Spleen (tissue), 7 donors: ENCODE data around the gene PTPRG.

Experiments used
- POLR2A ChIP-seq, 3 donors: fragments of 450-650 bp; IDR thresholded peaks; one replicate each; pipeline ENCODE4 v1.5.1; 2017; ENCODE audit warnings: antibody characterized with exemption in 3 of 3, mild to moderate bottlenecking in 1 of 3
- POLR2AphosphoS5 ChIP-seq, 3 donors: sonication (generic); formaldehyde crosslinking; IDR thresholded peaks; one replicate each; pipeline ENCODE4 v1.5.1; 2017; ENCODE audit warnings: antibody characterized with exemption in 3 of 3
- TF ChIP-seq, protein P1 (sequence below), 11 experiments: fragments of 200-600 bp in 7 of 11; fragments of 450-650 bp in 4 of 11; sonication (generic) in 4 of 11; IDR thresholded peaks in 8 of 11; conservative IDR thresholded peaks in 3 of 11; 1 replicate in 7 of 11; 2 replicates in 4 of 11; pipeline versions ENCODE4 v1.4.0 to v1.8.0; 2016 to 2021; ENCODE audit warnings: antibody characterized with exemption in 11 of 11, inconsistent platforms in 4 of 11, mild to moderate bottlenecking in 1 of 11
- donor health status: DM: no; HTN: no; CAD: no; lungs with moderate emphysema.
- donor health status: DM: no; HTN: no; CAD: no.
- donor health status: DM: no; HTN: no; CAD: no.

DNA sequence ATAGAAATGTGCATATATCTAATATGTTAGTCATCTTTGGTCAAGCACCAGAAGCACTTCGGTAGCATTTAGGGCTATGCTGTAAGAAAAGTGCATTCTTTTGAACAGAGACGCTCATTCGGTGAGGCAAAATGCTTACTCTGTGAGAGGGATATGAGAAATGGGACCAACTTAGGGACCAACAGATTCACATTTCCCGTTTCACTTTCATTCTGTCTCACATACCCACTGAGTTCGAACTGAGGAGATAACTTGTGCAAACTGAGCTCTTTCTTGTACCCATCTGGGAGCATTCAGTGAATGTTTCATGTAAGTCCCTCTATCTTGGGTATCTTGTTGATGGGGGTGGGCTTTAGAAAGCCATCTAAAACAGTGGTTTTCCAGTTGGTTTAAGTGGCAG lies 676.6 kb downstream of the PTPRG start:
- TF ChIP-seq, protein P1, sequence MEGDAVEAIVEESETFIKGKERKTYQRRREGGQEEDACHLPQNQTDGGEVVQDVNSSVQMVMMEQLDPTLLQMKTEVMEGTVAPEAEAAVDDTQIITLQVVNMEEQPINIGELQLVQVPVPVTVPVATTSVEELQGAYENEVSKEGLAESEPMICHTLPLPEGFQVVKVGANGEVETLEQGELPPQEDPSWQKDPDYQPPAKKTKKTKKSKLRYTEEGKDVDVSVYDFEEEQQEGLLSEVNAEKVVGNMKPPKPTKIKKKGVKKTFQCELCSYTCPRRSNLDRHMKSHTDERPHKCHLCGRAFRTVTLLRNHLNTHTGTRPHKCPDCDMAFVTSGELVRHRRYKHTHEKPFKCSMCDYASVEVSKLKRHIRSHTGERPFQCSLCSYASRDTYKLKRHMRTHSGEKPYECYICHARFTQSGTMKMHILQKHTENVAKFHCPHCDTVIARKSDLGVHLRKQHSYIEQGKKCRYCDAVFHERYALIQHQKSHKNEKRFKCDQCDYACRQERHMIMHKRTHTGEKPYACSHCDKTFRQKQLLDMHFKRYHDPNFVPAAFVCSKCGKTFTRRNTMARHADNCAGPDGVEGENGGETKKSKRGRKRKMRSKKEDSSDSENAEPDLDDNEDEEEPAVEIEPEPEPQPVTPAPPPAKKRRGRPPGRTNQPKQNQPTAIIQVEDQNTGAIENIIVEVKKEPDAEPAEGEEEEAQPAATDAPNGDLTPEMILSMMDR (IDR thresholded peaks at IDR 0.05 in 8 of 11, conservative IDR thresholded peaks at IDR 0.05 in 3 of 11), result no peak
- TF ChIP-seq POLR2A (IDR thresholded peaks at IDR 0.05) (no peak), POLR2AphosphoS5 (IDR thresholded peaks at IDR 0.05) (no peak)
